Loucy (cell line): ENCODE results near the gene AVPR1A.

ENCODE experiments used
- CTCF ChIP-seq: fragments of 200-600 bp; sonication (generic); conservative IDR thresholded peaks from 2 replicates; pipeline ENCODE4 v1.5.1; 2014; ENCODE audit warnings: mild to moderate bottlenecking, antibody characterized with exemption, low read length
- EZH2phosphoT487 ChIP-seq: fragments of 200-600 bp; IDR thresholded peaks from 2 replicates; pipeline ENCODE4 v1.6.1; 2018; ENCODE audit warnings: antibody characterized with exemption, mild to moderate bottlenecking, moderate library complexity, borderline replicate concordance

DNA sequence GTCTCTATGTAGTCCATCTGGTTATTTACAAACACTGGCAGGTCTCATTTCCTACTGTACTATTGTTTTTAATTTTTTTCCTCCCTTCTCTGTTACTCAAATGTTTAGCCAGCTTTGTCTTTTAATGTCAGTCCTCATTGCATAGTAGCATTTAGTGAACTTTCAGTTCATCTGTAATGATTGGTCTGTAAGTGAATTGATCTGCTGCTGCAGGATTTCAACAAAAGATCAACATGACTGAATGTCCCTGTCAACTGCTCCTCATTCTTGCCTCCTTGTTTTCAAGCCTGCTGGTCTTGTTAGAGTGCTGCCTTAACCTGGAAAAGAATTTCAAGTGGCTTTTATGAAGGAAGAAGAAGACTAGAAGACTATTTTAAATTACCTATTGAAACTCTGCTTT lies 19.3 kb upstream of the AVPR1A start:
- TF ChIP-seq CTCF (no peak), EZH2phosphoT487 (no peak)
